ENCODE measurements around the gene GALR3.
A peak's percentile ranks its signal among the peaks of the same experiment; 100 is the strongest.

The GALR3 gene

DNA sequence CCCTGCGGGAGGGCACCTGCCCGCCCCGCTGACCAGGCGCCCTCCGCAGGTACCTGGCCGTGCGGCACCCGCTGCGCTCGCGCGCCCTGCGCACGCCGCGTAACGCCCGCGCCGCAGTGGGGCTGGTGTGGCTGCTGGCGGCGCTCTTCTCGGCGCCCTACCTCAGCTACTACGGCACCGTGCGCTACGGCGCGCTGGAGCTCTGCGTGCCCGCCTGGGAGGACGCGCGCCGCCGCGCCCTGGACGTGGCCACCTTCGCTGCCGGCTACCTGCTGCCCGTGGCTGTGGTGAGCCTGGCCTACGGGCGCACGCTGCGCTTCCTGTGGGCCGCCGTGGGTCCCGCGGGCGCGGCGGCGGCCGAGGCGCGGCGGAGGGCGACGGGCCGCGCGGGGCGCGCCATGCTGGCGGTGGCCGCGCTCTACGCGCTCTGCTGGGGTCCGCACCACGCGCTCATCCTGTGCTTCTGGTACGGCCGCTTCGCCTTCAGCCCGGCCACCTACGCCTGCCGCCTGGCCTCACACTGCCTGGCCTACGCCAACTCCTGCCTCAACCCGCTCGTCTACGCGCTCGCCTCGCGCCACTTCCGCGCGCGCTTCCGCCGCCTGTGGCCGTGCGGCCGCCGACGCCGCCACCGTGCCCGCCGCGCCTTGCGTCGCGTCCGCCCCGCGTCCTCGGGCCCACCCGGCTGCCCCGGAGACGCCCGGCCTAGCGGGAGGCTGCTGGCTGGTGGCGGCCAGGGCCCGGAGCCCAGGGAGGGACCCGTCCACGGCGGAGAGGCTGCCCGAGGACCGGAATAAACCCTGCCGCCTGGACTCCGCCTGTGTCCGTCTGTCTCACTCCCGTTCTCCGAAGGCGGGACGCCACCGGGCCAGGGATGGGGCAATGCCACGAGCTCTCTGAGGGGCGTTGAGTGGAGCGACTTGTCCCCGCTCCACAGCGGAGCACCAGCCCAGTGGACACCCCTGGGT is 1.8 kb downstream of the GALR3 start:
- no peak for DNase-seq (ENCODE audit: low spot score)

DNA sequence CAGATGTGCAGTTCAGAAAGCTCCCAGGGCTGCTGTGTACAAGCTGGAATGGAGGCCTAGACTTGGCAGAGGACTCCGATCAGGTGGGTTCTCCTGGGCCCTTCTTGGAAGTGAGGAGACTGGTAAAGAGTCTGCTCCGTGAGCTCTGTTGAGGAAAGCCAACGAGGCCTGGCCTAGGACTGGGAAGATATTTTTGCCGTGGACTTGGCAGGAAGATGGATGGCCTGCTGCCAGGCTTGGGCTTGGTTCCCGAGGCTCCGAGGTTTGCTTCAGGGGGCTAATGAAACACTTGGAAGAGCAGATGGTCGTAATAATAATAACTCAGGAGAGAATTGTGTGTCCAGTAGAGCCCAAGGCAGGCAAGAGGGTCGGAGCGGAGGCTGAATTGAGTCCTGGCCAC is 3.9 kb downstream of the GALR3 start:
- DNase-seq (ENCODE audit: low spot score), result no peak

DNA sequence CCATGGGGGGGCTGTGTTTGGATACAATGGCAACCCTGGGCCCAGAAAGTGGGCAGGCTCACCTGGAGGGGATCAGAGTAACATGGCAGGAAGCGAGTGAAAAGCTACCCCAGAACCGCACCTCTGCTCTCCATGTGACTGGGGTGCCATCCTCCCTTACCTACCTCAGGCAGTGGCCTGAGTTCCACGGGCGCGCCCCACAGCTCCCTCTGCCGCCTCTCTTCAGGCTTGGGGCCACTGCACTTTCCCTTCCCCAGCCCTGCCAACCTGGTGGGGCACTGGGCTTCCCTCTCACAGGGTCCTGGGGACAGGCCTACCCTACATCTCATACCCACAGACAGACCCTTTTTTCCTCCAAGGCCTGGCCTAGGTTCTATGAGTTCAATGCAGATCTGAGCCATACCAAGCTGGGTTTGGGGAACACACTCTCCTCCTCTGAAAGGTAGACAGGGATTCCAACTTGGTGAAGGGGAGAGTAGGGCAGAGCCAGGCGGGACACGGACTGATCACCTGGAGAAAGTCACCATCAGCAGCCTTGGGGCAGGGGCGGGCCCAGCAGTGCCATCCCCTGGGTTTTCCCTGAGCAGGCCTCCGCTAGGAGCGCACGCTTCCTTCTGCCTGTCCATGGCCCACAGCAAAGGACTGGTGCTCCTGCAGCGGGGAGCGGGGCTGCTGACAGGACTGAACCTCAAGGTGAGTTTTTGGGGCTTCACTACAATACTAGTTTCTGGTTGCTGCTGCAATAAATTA is 7.1 kb downstream of the GALR3 start:
- no peak for DNase-seq (ENCODE audit: low spot score)

DNA sequence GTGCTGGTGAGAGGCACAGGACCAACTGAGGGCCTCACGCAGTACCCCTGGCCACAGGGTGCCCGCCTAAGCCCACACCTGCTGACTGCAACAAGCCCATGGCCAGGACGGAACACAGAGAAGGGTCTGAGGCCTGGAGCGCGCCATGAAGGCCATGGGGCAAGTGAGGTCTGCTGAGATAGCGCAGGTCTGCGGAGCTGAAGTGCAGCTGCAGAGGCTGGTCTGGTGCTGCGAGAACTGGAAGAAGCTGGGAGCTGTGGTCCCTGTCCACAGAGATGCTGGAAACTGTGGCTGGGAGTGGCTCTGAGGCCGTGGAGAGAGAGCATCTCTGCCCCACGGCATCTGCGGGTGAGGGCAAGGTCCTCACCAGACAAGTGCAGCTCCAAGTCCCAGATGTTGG is 8.3 kb downstream of the GALR3 start:
- DNase-seq (ENCODE audit: low spot score), result no peak

DNA sequence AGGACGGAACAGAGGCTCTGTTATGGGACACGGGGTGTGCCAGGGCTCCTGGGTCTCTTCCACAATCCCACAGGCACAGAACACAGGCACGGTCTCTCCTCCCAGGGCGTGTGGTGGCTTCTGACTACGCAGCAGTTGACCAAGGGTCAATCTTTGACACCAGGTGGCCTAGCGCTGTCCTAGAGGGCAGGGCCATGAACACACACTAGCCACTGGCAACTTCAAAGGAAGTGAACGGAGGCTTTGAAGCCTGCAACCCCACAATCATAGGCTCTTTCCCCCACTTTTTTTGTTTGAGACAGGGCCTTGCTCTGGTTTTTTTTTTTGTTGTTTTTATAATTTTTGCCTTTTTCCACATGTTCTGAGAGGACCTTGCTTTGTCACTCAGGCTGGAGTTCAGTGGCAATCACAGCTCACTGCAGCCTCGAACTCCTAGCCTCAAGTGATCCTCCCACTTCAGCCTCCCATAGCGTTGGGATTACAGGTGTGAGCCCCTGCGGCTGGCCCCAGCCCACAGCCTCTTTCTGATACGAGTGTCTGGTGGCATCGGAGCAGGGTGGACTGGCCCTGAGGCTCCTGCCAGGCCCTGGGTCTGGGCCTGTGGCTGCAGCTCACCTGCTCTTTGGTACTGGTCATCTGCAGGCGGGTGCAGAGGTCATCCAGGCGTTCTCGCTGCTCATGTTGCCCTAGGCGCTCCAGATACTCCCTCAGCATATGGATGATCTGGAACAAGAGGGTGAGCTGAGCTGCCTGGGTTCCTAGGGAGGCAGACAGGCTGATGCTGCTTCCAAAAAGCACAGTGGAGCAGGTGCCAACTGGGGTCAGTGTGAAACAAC is 9.1 kb downstream of the GALR3 start:
- no peak for DNase-seq (ENCODE audit: low spot score)

DNA sequence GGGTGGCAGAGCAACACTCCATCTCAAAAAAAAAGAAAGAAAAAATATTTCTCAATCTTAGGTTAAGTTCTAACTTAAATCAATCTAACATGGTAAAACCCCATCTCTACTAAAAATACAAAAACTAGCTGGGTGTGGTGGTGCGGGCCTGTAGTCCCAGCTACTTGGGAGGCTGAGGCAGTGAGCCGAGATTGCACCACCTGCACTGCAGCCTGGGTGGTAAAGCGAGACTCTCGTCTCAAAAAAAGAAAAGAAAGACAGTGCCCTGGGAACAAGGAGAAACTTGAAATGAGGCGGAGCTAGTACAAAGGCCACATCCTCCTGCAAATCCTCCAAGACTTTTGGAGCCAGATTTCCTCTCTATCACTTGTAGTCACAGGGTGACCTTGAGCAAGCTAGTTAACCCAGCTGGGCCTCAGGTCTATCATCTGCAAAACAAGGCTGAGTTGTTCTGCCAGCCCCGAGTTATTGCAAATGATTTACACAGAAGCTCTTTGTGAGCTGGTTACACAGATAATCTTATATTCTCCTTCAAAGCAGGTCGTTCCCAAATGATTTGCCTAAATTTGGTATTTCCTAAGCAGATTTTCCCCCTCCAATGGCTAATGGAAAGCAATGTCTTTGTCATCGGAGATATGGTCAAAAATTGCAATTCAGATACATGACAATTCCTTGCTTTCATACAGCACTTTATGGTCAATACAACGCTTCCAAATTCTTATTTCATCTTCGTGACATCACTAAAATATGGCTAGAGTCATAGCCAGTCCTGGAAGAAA is 19.0 kb downstream of the GALR3 start:
- DNase-seq (ENCODE audit: low spot score), result no peak

DNA sequence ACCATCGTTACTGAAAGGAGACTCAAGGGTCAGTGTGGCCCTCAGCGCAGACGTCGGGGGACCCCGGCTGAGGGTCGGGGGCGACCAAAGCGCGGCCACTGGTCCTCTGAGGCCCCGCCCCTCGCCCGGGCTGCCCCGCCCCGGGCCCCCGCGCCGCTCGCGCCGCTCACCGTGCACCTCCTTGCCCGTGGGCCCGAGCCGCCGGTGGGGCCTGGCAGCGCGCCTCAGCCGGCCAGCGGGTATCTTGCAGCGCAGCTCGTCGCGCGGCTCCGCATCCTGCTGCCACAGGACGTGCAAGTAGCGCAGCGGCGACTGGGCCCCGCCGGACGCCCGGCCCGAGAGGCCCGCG is 20.5 kb downstream of the GALR3 start:
- DNase-seq (ENCODE audit: low spot score), result peak; percentile 35

DNA sequence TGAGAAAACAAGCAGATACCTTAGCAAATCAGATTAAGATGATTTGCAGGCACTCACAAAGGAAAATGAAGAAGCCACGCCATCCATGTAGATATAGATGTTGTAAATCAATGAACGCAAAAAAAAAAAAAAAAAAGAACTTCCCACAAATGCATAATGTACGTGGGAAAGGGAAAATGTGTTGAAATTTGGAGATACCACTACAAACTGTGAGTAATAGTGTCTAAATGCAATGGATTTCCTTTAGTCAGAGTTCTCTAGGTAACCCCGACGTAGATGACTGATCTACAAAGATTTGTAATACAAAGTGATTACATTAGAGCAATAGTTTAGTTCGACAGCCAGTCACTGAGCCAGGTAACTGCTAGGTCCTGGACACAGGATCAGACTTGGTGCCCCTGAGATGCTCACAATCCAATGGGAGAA is 21.7 kb downstream of the GALR3 start:
- no peak for DNase-seq (ENCODE audit: low spot score)

DNA sequence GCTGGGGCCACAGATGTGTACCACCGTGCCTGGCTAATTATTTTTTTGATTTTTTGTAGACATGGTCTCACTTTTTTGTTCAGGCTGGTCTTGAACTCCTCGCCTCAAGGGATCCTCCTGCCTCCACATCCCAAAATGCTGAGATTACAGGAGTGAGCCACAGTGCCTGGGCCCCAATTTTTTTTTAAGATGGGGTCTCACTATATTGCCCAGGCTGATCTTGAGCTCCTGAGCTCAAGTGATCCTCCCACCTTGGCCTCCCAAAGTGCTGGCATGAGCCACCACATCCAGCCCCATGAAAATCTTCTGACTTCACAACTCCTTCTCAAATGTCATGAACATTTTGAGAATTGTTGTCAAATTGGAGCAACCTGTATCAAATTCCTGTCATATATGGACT is 23.3 kb downstream of the GALR3 start:
- DNase-seq (ENCODE audit: low spot score), result no peak

DNA sequence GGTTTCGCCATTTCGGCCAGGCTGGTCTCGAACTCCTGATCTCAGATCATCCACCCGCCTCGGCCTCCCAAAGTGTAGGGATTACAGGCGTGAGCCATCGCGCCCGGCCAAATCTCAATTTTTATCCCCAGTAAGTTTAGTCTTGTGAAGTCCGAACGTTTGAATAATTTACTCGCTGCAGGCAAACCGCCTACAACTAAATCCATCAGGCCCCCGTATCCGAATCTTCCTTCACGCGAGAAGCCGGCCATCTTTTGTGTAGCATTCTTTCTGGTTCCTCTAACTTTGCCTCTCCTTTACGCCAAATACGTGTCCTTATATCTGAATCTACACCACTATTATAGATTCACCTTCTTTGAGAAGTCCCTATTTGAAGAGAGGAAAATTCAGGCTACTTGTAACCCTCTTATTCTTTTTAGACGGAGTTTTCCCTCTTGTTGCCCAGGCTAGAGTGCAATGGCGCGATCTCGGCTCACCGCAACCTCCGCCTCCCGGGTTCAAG is 25.5 kb downstream of the GALR3 start:
- peak; percentile 16 for DNase-seq (ENCODE audit: low spot score)

DNA sequence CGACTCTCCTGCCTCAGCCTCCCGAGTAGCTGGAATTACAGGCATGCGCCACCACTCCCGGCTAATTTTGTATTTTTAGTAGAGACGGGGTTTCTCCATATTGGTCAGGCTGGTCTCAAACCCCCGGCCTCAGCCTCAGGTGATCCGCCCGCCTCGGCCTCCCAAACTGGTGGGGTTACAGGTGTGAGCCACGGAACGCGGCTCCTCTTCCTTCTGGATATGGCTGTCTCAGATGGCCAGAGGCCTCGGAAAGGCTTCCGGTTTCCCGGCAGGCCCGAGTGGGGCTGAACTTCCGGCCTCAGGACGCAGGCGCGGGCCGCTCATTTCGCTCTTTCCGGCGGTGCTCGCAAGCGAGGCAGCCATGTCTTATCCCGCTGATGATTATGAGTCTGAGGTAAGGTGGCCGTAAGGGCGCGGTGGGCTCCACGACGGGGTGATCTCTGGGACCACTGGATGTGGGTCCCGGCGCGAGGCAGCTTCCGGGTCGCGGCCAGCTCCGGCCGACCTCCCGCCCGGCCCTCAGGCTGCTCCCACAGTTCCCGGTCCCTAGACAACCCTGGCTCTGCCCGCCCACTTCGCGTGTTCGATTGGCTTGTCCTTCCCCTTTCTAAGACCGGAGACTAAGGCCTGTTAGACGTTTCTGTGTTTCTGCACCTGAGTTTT is 26.0 kb downstream of the GALR3 start, which contains the start of gene EIF3L:
Gene EIF3L (plus strand): TSS at position 331 of the 663 bp plus-strand sequence. CDS start 31 bp downstream, at position 362.
- peak; percentile 87 for DNase-seq (ENCODE audit: low spot score)

DNA sequence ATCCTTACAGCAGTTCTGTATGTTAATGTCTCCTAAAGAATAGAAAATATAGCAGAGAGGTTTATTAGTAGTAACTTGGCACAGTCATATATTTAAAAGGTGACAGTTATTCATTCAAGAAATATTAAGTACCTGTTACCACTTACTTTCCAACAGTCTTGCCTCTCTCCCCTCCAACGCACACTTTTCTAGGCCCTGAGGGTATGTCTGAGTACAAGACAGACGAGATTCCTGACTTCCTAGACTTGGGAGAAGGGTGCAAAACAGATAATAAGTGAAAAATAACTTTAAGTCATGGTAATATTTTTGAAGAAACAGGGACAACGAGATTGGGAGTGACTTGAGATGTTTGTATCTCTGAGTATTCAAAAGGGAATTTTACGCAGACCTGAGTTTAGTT is 27.6 kb downstream of the GALR3 start:
- no peak for DNase-seq (ENCODE audit: low spot score)

DNA sequence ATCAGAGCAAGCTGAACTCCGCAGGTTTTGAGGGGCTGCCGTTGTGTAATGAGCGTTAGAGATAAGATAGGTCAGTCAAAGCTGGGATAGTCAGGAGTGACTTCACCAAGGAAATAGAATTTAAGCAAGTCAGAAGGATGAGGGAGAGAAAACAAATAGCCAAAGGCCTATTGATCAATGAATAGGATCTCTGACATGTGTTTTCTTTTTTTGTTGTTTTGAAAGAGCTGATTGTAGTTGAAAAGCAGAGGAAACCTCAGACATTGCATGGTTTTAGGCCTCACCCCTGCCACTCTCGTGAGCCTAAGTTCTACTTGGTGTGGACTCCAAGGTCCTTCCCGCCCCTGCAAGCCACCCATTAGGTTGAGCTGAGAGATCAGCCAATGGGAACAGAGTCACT is 29.2 kb downstream of the GALR3 start:
- DNase-seq (ENCODE audit: low spot score), result no peak

DNA sequence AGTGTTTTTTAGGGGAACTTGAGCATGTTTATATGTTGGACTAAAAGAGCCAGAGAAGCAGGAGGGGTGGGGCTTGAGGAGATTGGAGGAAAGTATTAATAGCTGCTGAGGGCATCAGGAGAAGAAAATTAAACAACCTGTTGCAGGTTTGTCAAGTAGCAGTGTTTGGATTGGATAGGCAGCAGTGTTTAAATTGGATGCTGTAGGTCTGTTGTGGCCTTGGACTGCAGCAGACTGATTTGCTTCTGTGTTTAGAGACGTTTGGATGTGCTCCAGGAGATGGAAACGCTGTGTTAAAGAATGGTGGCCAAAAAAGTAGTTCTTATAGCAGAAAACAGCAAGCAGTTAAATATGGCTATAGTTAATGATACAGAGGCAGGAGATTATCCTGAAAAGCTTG is 31.8 kb downstream of the GALR3 start:
- DNase-seq (ENCODE audit: low spot score), result no peak

DNA sequence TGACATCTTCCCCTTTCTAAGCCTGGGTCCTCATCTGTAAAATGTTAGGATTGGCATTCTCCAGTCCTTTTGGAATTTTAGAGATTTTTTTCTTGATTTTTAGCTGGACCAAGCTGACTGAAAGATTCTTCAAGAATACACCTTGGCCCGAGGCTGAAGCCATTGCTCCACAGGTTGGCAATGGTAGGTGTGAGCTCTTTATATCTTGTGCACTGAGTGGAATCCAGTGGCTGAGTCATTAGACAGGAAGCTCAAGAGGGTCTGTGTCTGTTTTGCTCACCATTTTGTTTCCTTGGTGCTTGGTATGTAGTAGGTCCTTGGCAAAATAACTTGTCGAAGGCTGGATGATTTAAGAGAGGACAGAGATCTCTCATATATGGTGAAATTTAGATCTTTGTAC is 32.3 kb downstream of the GALR3 start:
- DNase-seq (ENCODE audit: low spot score), result no peak

DNA sequence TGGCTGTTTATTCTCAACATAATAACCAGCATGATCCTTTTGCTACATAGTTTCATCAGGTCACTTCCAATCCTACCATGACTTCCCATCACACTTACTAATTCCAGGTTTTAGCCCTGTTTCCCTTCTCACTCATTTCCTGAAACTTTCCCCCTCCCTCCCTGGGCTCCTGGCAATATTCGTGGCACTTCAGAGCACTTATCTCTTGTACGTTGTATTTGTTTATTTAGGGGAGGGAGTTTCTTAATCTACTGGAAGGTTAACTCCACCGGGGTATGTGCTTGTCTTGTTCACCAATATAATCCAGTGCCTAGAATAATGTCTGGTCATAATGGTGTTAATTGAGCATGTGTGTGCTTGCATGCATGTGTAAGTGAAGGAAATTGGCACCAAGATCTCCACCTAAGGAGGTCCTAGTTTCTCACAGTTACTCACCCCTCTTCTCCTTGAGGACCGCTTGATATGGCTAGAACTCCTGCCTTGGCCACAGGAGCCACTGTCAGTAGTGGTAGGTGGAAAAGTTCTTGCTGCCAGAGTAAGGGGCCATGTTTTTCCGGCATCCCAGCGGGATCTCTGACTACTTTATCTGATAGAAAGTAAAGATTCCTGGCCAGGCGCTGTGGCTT is 37.7 kb downstream of the GALR3 start:
- no peak for DNase-seq (ENCODE audit: low spot score)

DNA sequence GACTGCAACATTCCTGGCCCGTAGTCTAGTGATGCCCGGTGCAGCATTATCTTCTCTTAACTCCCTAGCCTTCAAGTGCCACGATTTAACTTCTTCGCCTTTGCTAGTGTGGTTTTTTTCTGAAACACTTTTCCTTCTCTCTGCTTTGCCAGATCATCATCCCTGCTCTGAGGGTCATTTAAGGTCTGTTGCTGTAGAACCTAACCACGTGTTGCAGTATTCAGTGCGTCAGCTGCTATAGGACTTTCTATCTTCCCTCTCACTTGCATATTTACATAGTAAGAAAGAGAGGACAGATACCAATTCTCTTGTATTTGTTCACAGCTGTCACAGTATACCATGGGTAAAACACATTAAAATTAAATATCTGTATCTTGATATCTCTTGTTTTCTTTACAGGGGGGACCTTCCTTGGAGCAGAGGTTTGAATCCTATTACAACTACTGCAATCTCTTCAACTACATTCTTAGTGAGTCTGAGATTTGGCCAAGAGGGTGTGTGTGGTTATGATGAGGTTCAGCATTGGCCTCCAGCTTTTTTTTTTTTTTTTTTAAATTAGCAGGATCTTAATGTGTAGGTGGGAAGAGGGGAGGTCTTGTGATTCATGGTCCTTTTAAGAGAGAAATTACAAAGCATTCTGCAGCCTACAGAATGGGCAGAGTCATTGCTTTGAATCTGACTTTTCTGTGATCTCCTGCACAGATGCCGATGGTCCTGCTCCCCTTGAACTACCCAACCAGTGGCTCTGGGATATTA is 39.6 kb downstream of the GALR3 start:
- no peak for DNase-seq (ENCODE audit: low spot score)

DNA sequence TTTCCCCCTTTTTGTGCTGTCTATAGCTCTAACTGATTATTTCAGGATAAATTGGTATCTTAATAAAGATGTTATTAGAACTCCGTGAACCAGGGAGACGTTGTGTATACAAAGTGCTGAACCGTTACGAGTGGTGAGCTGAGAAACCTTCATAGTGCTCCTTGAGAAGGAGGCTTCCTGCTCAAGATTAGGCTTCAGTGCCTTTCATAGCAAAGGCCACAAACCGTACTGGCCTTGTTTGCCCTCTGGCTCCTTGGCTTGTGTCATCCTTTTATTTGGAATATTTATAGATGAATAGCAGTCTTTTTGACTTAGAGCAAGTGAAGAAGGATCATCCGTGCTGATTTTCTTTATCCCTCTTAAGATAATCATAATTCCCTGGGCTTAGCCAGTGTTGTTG is 42.3 kb downstream of the GALR3 start:
- DNase-seq (ENCODE audit: low spot score), result no peak

DNA sequence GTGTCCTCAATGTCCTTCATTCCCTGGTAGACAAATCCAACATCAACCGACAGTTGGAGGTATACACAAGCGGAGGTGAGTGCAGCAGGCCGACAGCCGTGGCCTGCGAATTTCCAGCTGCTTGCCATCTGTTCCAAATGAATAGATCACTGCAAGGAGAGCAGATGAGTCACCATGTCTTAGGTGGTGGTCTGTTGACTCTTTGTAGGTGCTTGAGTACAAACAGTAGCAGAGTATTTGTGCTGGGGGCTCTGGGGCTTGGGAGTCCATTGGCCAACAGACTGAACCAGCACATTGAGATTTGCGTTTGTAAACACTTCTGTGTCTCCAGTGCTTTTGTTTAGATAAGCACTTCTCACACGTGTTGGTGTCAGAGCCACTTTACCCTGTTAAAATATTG is 47.1 kb downstream of the GALR3 start:
- no peak for DNase-seq (ENCODE audit: low spot score)
